ENCODE results near the gene LPCAT2. TPM values are rescaled to one million over a fixed set of nuclear protein-coding genes. Genes with fewer than 3 reads are reported as not detected.

Gene LPCAT2
- polyA plus RNA-seq, 1 experiment: 20.6 TPM

- no peak for TF ChIP-seq CTCF (IDR thresholded peaks at IDR 0.05; ENCODE audit: low read depth, low read length)
- no peak overlapping the region for H3K4me3 ChIP-seq (ENCODE audit: low read depth, low read length)
- no peaks in the 10 kb centered on the region for H3K9me3 ChIP-seq (ENCODE audit: control insufficient read depth, insufficient read depth, low read length)
- no peaks in the 10 kb centered on the region for H3K27me3 ChIP-seq (ENCODE audit: control insufficient read depth, insufficient read depth, low read length)
- peak overlapping the region; percentile 96 for H3K27ac ChIP-seq (ENCODE audit: low read depth, low read length)
- peak; percentile 76 for DNase-seq (ENCODE audit: low read depth, low spot score)
- ChIA-PET CTCF (interaction anchor here (0.5 to 3.2 kb wide), 3 partner anchors 13 to 22 kb away, joined by 3 to 18 read pairs (median 5); no protein-coding TSS in a partner anchor), POLR2A (interaction anchor here (0.6 to 3.7 kb wide), 5 partner anchors 7 to 17 kb away, joined by 3 to 32 read pairs (median 9); partner anchors contain the start of gene MMP2)
Measured at GRCh38 chr16:55487048-55487803, 21.6 kb upstream of the LPCAT2 start.

- TF ChIP-seq CTCF (IDR thresholded peaks at IDR 0.05; ENCODE audit: low read depth, low read length): no peak
- ChIA-PET CTCF (interaction anchor here (0.8 kb wide), 1 partner anchor 23 kb away, joined by 4 read pairs; no protein-coding TSS in a partner anchor), POLR2A (interaction anchor here (1.8 to 3.7 kb wide), 3 partner anchors 8 to 13 kb away, joined by 9 to 32 read pairs (median 9); partner anchors contain the start of gene MMP2)
- no peaks in the 10 kb centered on the region for H3K27me3 ChIP-seq (ENCODE audit: control insufficient read depth, insufficient read depth, low read length)
- no peak for DNase-seq (ENCODE audit: low read depth, low spot score)
- H3K27ac ChIP-seq (ENCODE audit: low read depth, low read length): no peak overlapping the region
- H3K4me3 ChIP-seq (ENCODE audit: low read depth, low read length): no peak overlapping the region
- no peaks in the 10 kb centered on the region for H3K9me3 ChIP-seq (ENCODE audit: control insufficient read depth, insufficient read depth, low read length)
Measured at GRCh38 chr16:55488306-55488705, 20.6 kb upstream of the LPCAT2 start.

GRCh38 chr16:55489119-55489955, 19.5 kb upstream of the LPCAT2 start:
- H3K9me3 ChIP-seq (ENCODE audit: control insufficient read depth, insufficient read depth, low read length): no peaks in the 10 kb centered on the region
- no peak for TF ChIP-seq CTCF (IDR thresholded peaks at IDR 0.05; ENCODE audit: low read depth, low read length)
- CTCF ChIA-PET: interaction anchor here (0.8 kb wide), 1 partner anchor 24 kb away, joined by 4 read pairs; no protein-coding TSS in a partner anchor
- no peaks in the 10 kb centered on the region for H3K27me3 ChIP-seq (ENCODE audit: control insufficient read depth, insufficient read depth, low read length)
- no peak for DNase-seq (ENCODE audit: low read depth, low spot score)
- no peak overlapping the region for H3K4me3 ChIP-seq (ENCODE audit: low read depth, low read length)
- no peak overlapping the region for H3K27ac ChIP-seq (ENCODE audit: low read depth, low read length)
- POLR2A ChIA-PET: interaction anchor here (2.0 kb wide), 1 partner anchor 10 kb away, joined by 9 read pairs; the partner anchor contains the start of gene MMP2

- POLR2A ChIA-PET: no interaction called here
- no peak overlapping the region for H3K4me3 ChIP-seq (ENCODE audit: low read depth, low read length)
- DNase-seq (ENCODE audit: low read depth, low spot score): no peak
- H3K27ac ChIP-seq (ENCODE audit: low read depth, low read length): no peak overlapping the region
- H3K9me3 ChIP-seq (ENCODE audit: control insufficient read depth, insufficient read depth, low read length): no peaks in the 10 kb centered on the region
- no peaks in the 10 kb centered on the region for H3K27me3 ChIP-seq (ENCODE audit: control insufficient read depth, insufficient read depth, low read length)
- TF ChIP-seq CTCF (IDR thresholded peaks at IDR 0.05; ENCODE audit: low read depth, low read length): no peak
- CTCF ChIA-PET: interaction anchor here (0.8 kb wide), 1 partner anchor 12 kb away, joined by 3 read pairs; no protein-coding TSS in a partner anchor
Measured at GRCh38 chr16:55489956-55490265, 19.0 kb upstream of the LPCAT2 start.

All from AG04450 (cell line).